Transverse colon (tissue), 4 donors: ENCODE results near the gene CBX6.

Experiments
- CTCF ChIP-seq, 5 experiments: fragments of 200-600 bp in 3 of 5; fragments of 450-650 bp in 2 of 5; sonication (generic) in 3 of 5; IDR thresholded peaks; 1 replicate in 2 of 5; 2 replicates in 3 of 5; pipeline ENCODE4 v1.5.1; 2016 to 2017; ENCODE audit warnings: antibody characterized with exemption in 5 of 5, inconsistent platforms in 3 of 5, mild to moderate bottlenecking in 2 of 5, moderate library complexity in 1 of 5
- EP300 ChIP-seq: sonication (generic); formaldehyde crosslinking; IDR thresholded peaks from one replicate; pipeline ENCODE4 v1.6.1; 2017; ENCODE audit warnings: antibody characterized with exemption, low read depth
- POLR2A ChIP-seq: fragments of 450-650 bp; IDR thresholded peaks from one replicate; pipeline ENCODE4 v1.6.1; 2016; ENCODE audit warnings: antibody characterized with exemption, mild to moderate bottlenecking, moderate library complexity
- POLR2AphosphoS5 ChIP-seq, 3 donors: sonication (generic); formaldehyde crosslinking; IDR thresholded peaks; one replicate each; pipeline ENCODE4 v1.6.1; 2016; ENCODE audit warnings: antibody characterized with exemption in 3 of 3

DNA sequence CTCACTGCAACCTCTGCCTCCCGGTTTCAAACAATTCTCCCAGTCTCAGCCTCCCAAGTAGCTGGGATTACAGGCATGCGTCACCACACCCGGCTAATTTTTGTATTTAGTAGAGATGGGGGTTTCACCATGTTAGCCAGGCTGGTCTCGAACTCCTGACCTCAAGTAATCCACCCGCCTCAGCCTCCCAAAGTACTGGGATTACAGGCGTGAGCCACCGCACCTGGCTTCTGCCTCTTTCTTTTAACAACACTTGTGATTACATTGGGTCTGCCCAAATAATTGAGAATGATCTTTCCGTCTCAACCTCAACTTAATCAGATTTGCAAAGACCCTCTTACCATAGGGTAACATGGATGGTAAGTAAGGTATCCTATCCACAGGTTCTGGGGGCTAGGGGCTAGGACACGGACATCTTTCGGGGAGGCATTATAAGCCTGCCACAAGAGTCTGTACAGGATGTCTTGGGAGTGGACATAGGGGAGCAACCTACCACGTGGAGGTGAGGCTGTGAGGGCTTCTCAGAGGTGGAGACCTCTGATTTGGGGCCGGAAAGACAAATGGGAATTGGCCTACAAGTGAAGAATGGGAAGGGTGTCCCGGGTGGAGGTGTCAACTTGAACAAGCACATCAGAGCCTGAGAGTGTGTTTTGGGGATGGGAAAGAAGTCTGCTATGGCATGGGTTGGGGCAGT, 2.7 kb upstream of the CBX6 start:
- TF ChIP-seq POLR2A, result no peak
- no peak for TF ChIP-seq EP300
- TF ChIP-seq CTCF (IDR thresholded peaks at IDR 0.05), result no peak
- no peak for TF ChIP-seq POLR2AphosphoS5 (IDR thresholded peaks at IDR 0.05)
